Mucosa of stomach (tissue), 1 donor: ENCODE results near the gene KRTAP1-3.
"Not testable (repeated sequence)": the region's sequence is repeated elsewhere in the genome, so short reads cannot be mapped to it uniquely, and the experiment has no call there.

Experiments used
- H3K27me3 ChIP-seq: one replicate; pipeline ENCODE4 v1.7.0; 2013; ENCODE audit warnings: mild to moderate bottlenecking, low read length; ENCODE audit not compliant: control insufficient read depth, insufficient read depth
- H3K36me3 ChIP-seq: one replicate; pipeline ENCODE4 v1.7.0; 2013; ENCODE audit warnings: low read length; ENCODE audit not compliant: control insufficient read depth, insufficient read depth
- H3K4me1 ChIP-seq: one replicate; pipeline ENCODE4 v1.7.0; 2013; ENCODE audit warnings: mild to moderate bottlenecking, low read length; ENCODE audit not compliant: control insufficient read depth, insufficient read depth
- H3K4me3 ChIP-seq: one replicate; pipeline ENCODE4 v1.7.0; 2013; ENCODE audit warnings: low read length
- H3K9ac ChIP-seq: one replicate; pipeline ENCODE4 v1.7.0; 2013; ENCODE audit warnings: mild to moderate bottlenecking, low read length, moderate library complexity
- H3K9me3 ChIP-seq: one replicate; pipeline ENCODE4 v1.7.0; 2013; ENCODE audit warnings: mild to moderate bottlenecking, low read length, moderate library complexity; ENCODE audit not compliant: control insufficient read depth
- donor health status: Pancreatic carcinoma.

KRTAP1-3 gene

GRCh38 chr17:41034346-41034935 lies at the start of gene KRTAP1-3:
KRTAP1-3 (minus strand) TSS chr17:41034874; CDS start chr17:41034821, 53 bp downstream.
- not testable (repeated sequence) for H3K4me1 ChIP-seq, H3K9me3 ChIP-seq, H3K36me3 ChIP-seq, H3K27me3 ChIP-seq, H3K4me3 ChIP-seq, H3K9ac ChIP-seq

- not testable (repeated sequence) for H3K9me3 ChIP-seq, H3K4me1 ChIP-seq, H3K36me3 ChIP-seq, H3K27me3 ChIP-seq, H3K9ac ChIP-seq, H3K4me3 ChIP-seq
Measured at GRCh38 chr17:41084100-41084856, 49.6 kb upstream of the KRTAP1-3 start, which contains the start of gene KRTAP4-7. KRTAP4-7 (plus strand) TSS chr17:41084150; CDS start chr17:41084207, 57 bp downstream.

- H3K36me3 ChIP-seq, H3K9me3 ChIP-seq, H3K4me3 ChIP-seq, H3K27me3 ChIP-seq, H3K9ac ChIP-seq, H3K4me1 ChIP-seq: not testable (repeated sequence)
Measured at GRCh38 chr17:41083427-41083826, 48.8 kb upstream of the KRTAP1-3 start.

GRCh38 chr17:41082626-41083025 lies 48.0 kb upstream of the KRTAP1-3 start:
- Histone ChIP-seq H3K27me3 (no peaks in the 10 kb centered on the region), H3K9me3 (no peaks in the 10 kb centered on the region), H3K4me3 (no peak overlapping the region), H3K9ac (no peak overlapping the region), H3K36me3 (no peaks in the 10 kb centered on the region), H3K4me1 (no peaks in the 10 kb centered on the region)

- H3K9ac ChIP-seq, result no peak overlapping the region
- no peaks in the 10 kb centered on the region for H3K4me1 ChIP-seq
- no peak overlapping the region for H3K4me3 ChIP-seq
- H3K36me3 ChIP-seq, result no peaks in the 10 kb centered on the region
- no peaks in the 10 kb centered on the region for H3K9me3 ChIP-seq
- H3K27me3 ChIP-seq, result peaks cover 8% of the 10 kb centered on the region
Measured at GRCh38 chr17:41076788-41077187, 42.1 kb upstream of the KRTAP1-3 start.

GRCh38 chr17:41073676-41074075 lies 39.0 kb upstream of the KRTAP1-3 start:
- Histone ChIP-seq H3K4me1 (no peaks in the 10 kb centered on the region), H3K4me3 (no peak overlapping the region), H3K9ac (no peak overlapping the region), H3K27me3 (peaks cover 8% of the 10 kb centered on the region), H3K36me3 (no peaks in the 10 kb centered on the region), H3K9me3 (no peaks in the 10 kb centered on the region)

- no peak overlapping the region for H3K4me3 ChIP-seq
- no peaks in the 10 kb centered on the region for H3K9me3 ChIP-seq
- no peak overlapping the region for H3K9ac ChIP-seq
- H3K27me3 ChIP-seq, result peaks cover 8% of the 10 kb centered on the region
- no peaks in the 10 kb centered on the region for H3K36me3 ChIP-seq
- H3K4me1 ChIP-seq, result no peaks in the 10 kb centered on the region
Measured at GRCh38 chr17:41071606-41072360, 37.1 kb upstream of the KRTAP1-3 start.

GRCh38 chr17:41069031-41069430 lies 34.4 kb upstream of the KRTAP1-3 start:
- Histone ChIP-seq H3K36me3 (no peaks in the 10 kb centered on the region), H3K9ac (no peak overlapping the region), H3K9me3 (no peaks in the 10 kb centered on the region), H3K4me3 (no peak overlapping the region), H3K27me3 (no peaks in the 10 kb centered on the region), H3K4me1 (no peaks in the 10 kb centered on the region)

GRCh38 chr17:41067281-41067680 lies 32.6 kb upstream of the KRTAP1-3 start:
- no peak overlapping the region for H3K4me3 ChIP-seq
- no peaks in the 10 kb centered on the region for H3K36me3 ChIP-seq
- no peak overlapping the region for H3K9ac ChIP-seq
- no peaks in the 10 kb centered on the region for H3K9me3 ChIP-seq
- H3K27me3 ChIP-seq, result no peaks in the 10 kb centered on the region
- no peaks in the 10 kb centered on the region for H3K4me1 ChIP-seq

- no peaks in the 10 kb centered on the region for H3K36me3 ChIP-seq
- H3K9ac ChIP-seq, result no peak within 1 kb of the TSS
- H3K9me3 ChIP-seq, result no peaks in the 10 kb centered on the region
- no peak within 1 kb of the TSS for H3K4me3 ChIP-seq
- no peaks in the 10 kb centered on the region for H3K27me3 ChIP-seq
- H3K4me1 ChIP-seq, result no peaks in the 10 kb centered on the region
Measured at GRCh38 chr17:41065829-41066624, 31.4 kb upstream of the KRTAP1-3 start, which contains the start of gene KRTAP2-4. KRTAP2-4 (minus strand) TSS chr17:41065879; CDS start chr17:41065845, 34 bp downstream.

- not testable (repeated sequence) for H3K27me3 ChIP-seq, H3K4me1 ChIP-seq
Measured at GRCh38 chr17:41065016-41065689, 30.5 kb upstream of the KRTAP1-3 start.

More at GRCh38 chr17:41065016-41065689, 30.5 kb upstream of the KRTAP1-3 start:
- H3K9ac ChIP-seq, H3K9me3 ChIP-seq, H3K4me3 ChIP-seq, H3K36me3 ChIP-seq: not testable (repeated sequence)
